Stomach (tissue), 9 donors: Measurements from ENCODE around the gene CRACDL. TPM values are rescaled to one million over a fixed set of nuclear protein-coding genes. Genes with fewer than 3 reads are reported as not detected.
A peak's percentile ranks its signal among the peaks of the same experiment; 100 is the strongest.

ENCODE experiments used
- DNase-seq, 2 donors: peaks; one replicate each; pipeline versions ENCODE4 v3.0.0 to v3.0.0-alpha.2; 2013 to 2019
- H3K27ac ChIP-seq, 5 donors: fragments of 200-600 bp in 4 of 5; sonication (generic) in 4 of 5; one replicate each; pipeline ENCODE4 v1.5.1; 2013 to 2019; ENCODE audit warnings: mild to moderate bottlenecking in 1 of 5, moderate library complexity in 1 of 5
- H3K27me3 ChIP-seq, 3 donors: fragments of 200-600 bp; sonication (generic); one replicate each; pipeline ENCODE4 v1.5.1; 2017 to 2019; ENCODE audit warnings: mixed run types in 1 of 3
- H3K36me3 ChIP-seq, 4 donors: fragments of 200-600 bp; sonication (generic); 1 replicate in 3 of 4; 2 replicates in 1 of 4; pipeline ENCODE4 v1.5.1; 2016 to 2019
- H3K4me1 ChIP-seq, 4 donors: fragments of 200-600 bp; sonication (generic); one replicate each; pipeline ENCODE4 v1.5.1; 2016 to 2019
- H3K4me3 ChIP-seq, 4 donors: fragments of 200-600 bp; sonication (generic) in 3 of 4; one replicate each; pipeline ENCODE4 v1.5.1; 2016 to 2019; ENCODE audit warnings: mild to moderate bottlenecking in 1 of 4
- H3K9me3 ChIP-seq, 4 donors: fragments of 200-600 bp; sonication (generic); one replicate each; pipeline ENCODE4 v1.5.1; 2016 to 2019
- EP300 ChIP-seq: sonication (generic); formaldehyde crosslinking; IDR thresholded peaks from one replicate; pipeline ENCODE4 v1.6.1; 2017; ENCODE audit warnings: antibody characterized with exemption
- POLR2A ChIP-seq, 4 donors: fragments of 450-650 bp; IDR thresholded peaks; one replicate each; pipeline ENCODE4 v1.6.1; 2016; ENCODE audit warnings: antibody characterized with exemption in 4 of 4, control low read depth in 2 of 4, mild to moderate bottlenecking in 1 of 4, moderate library complexity in 1 of 4
- POLR2AphosphoS5 ChIP-seq, 3 donors: sonication (generic); formaldehyde crosslinking; IDR thresholded peaks; one replicate each; pipeline ENCODE4 v1.6.1; 2016; ENCODE audit warnings: antibody characterized with exemption in 3 of 3
- WGBS, 5 donors: extraction: QIAGEN DNeasy Blood & Tissue Kit in 3 of 5; methylation state at CpG; one replicate each; pipeline versions ENCODE4 v1.1.5 to v1.1.7; 2013 to 2018; 5-methylcytosine and 5-hydroxymethylcytosine counted together
- intact Hi-C: fragments of 100-400 bp; cut with DNase I; formaldehyde crosslinking; loops from one replicate; pipeline ENCODE4 v1.15.1; 2023; ENCODE audit warnings: low total_unique reads
- polyA plus RNA-seq, 3 donors: library from polyadenylated mRNA; stranded (reverse); fragments of 200-250 nt; gene quantifications; one replicate each; pipeline ENCODE4 v1.2.3, GENCODE V29; 2013
- total RNA-seq, 5 donors: library from RNA; depleted of rRNA; stranded (reverse); fragments of >200 nt; gene quantifications; one replicate each; pipeline versions ENCODE4 v1.1.0 to v1.2.3, GENCODE V29; 2014 to 2016
- TF ChIP-seq, protein P1 (sequence below), 7 experiments: fragments of 450-650 bp in 4 of 7; fragments of 200-600 bp in 3 of 7; sonication (generic) in 3 of 7; IDR thresholded peaks; one replicate each; pipeline ENCODE4 v1.5.1; 2016 to 2019; ENCODE audit warnings: antibody characterized with exemption in 7 of 7, control low read depth in 2 of 7, mild to moderate bottlenecking in 1 of 7
- donor health status: healthy with polysubstance abuse.
- donor health status: Bipolar disorder and iron deficiency.
- donor health status: healthy.

The CRACDL gene
- total and polyA plus RNA-seq, 8 donors = 5.4 to 205 (median 7.8) TPM

DNA sequence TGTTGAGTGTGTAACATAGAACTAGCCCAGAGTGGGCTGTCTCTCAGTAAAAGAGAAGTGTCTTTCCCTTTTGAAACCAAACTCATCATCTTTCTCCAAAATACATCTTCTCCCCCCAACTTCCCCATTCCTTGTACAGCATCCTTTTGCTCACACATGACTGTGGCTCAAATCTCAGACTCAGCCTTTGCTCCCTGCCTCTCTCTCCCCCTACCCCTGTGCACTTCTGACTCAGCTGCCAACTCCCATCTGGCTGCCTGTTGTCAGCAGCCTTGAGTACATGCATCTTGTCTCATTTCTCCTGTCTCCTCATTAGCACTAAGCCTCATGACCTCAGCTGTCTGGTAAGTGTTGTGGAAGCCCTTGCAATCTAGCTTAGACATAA lies 187.0 kb downstream of the CRACDL start:
- Histone ChIP-seq H3K27ac (peak overlapping the region in 2 of 5 donors; percentile 29 to 39), H3K9me3 (no peaks in the 10 kb centered on the region), H3K27me3 (no peaks in the 10 kb centered on the region), H3K4me3 (no peak overlapping the region), H3K4me1 (peaks cover 6 to 7% (median 7%) of the 10 kb centered on the region in 4 donors), H3K36me3 (no peaks in the 10 kb centered on the region)
- intact Hi-C loops = no loop called here
- no peak for TF ChIP-seq EP300
- no peak for TF ChIP-seq POLR2A (IDR thresholded peaks at IDR 0.05)
- peak in 1 of 3 donors; percentile 4 for TF ChIP-seq POLR2AphosphoS5 (IDR thresholded peaks at IDR 0.05)
- TF ChIP-seq, protein P1, sequence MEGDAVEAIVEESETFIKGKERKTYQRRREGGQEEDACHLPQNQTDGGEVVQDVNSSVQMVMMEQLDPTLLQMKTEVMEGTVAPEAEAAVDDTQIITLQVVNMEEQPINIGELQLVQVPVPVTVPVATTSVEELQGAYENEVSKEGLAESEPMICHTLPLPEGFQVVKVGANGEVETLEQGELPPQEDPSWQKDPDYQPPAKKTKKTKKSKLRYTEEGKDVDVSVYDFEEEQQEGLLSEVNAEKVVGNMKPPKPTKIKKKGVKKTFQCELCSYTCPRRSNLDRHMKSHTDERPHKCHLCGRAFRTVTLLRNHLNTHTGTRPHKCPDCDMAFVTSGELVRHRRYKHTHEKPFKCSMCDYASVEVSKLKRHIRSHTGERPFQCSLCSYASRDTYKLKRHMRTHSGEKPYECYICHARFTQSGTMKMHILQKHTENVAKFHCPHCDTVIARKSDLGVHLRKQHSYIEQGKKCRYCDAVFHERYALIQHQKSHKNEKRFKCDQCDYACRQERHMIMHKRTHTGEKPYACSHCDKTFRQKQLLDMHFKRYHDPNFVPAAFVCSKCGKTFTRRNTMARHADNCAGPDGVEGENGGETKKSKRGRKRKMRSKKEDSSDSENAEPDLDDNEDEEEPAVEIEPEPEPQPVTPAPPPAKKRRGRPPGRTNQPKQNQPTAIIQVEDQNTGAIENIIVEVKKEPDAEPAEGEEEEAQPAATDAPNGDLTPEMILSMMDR (IDR thresholded peaks at IDR 0.05) = no peak
- DNase-seq = peak in 1 of 2 donors; percentile 58

DNA sequence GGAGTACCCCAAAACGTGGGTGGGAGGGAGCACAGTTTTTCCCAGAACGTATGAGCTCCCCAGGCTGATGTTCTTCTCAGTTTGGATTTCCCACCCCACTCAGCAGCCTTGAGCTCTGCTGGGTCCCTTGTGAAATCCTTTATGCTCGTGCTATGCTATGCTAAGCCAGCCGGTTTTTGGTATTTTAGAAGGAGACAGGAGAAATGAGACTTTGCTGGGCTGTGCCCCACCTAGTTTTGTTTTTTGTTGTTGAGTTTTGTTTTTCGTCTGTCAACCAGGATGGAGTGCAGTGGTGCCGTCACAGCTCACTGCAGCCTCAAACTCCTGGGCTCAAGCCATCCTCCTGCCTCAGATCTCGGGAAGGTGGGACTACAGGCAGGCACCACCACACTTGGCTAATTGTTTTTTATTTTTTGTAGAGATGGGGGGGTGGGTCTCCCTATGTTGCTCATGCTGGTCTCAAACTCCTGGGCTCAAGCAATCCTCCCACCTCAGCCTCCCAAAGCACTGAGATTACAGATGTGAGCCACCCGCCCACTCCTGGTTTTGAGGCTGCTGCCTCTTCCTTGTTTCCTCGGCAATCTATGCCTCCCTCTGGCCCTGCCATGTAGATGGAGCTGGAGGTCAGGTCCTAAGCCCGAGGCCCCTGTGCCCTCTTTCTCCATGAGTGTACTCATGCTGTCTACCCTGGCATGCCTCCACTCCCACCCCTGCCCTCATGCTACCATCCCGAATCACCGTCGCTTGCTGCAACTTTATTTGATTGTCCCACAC lies 187.5 kb downstream of the CRACDL start:
- no peak for TF ChIP-seq EP300
- TF ChIP-seq, protein P1 (IDR thresholded peaks at IDR 0.05) = no peak
- TF ChIP-seq POLR2AphosphoS5 (IDR thresholded peaks at IDR 0.05) = no peak
- no peak for TF ChIP-seq POLR2A (IDR thresholded peaks at IDR 0.05)
- 73 to 83% (median 79%) methylated on average over 13 of the region's 13 CpGs for WGBS, 5 donors
- intact Hi-C loops = no loop called here
- H3K27ac ChIP-seq = peak overlapping the region in 2 of 5 donors; percentile 29 to 39
- no peaks in the 10 kb centered on the region for H3K27me3 ChIP-seq
- no peaks in the 10 kb centered on the region for H3K9me3 ChIP-seq
- no peaks in the 10 kb centered on the region for H3K36me3 ChIP-seq
- DNase-seq = no peak
- peaks cover 7 to 13% (median 12%) of the 10 kb centered on the region in 4 donors for H3K4me1 ChIP-seq
- no peak overlapping the region for H3K4me3 ChIP-seq

- 66 to 72% (median 70%) methylated on average over 8 of the region's 8 CpGs for WGBS, 5 donors
- intact Hi-C loops = no loop called here
- Histone ChIP-seq H3K4me1 (peaks cover 7 to 18% (median 16%) of the 10 kb centered on the region in 4 donors), H3K4me3 (no peak overlapping the region), H3K27me3 (no peaks in the 10 kb centered on the region), H3K9me3 (no peaks in the 10 kb centered on the region), H3K36me3 (no peaks in the 10 kb centered on the region), H3K27ac (no peak overlapping the region)
- TF ChIP-seq POLR2A (IDR thresholded peaks at IDR 0.05) (no peak), POLR2AphosphoS5 (IDR thresholded peaks at IDR 0.05) (no peak), EP300 (no peak)
- TF ChIP-seq, protein P1 (IDR thresholded peaks at IDR 0.05) = no peak
- DNase-seq = no peak
Observed at GRCh38 chr2:98747888-98748287, 188.1 kb downstream of the CRACDL start.

DNA sequence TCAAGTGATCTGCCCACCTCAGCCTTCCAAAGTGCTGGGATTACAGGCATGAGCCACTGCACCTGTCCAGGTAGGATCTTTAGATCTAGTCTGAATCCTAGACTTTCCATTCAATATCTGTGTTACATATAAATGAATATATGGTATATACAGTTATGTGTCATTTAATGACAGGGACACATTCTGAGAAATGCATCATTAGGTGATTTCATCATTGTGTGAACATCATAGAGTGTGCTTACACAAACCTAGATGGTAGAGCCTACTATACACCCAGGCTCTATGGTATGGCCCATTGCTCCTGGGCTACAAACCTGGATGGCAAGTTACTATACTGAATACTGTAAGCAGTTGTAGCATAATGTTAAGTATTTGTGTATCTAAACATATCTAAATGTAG lies 189.6 kb downstream of the CRACDL start:
- Histone ChIP-seq H3K27me3 (no peaks in the 10 kb centered on the region), H3K4me1 (peaks cover 11 to 31% (median 20%) of the 10 kb centered on the region in 4 donors), H3K4me3 (no peak overlapping the region), H3K36me3 (no peaks in the 10 kb centered on the region), H3K9me3 (no peaks in the 10 kb centered on the region), H3K27ac (no peak overlapping the region)
- DNase-seq = no peak
- intact Hi-C loops = no loop called here
- TF ChIP-seq, protein P1 (IDR thresholded peaks at IDR 0.05) = no peak
- TF ChIP-seq POLR2A (IDR thresholded peaks at IDR 0.05) = no peak
- no peak for TF ChIP-seq EP300
- TF ChIP-seq POLR2AphosphoS5 (IDR thresholded peaks at IDR 0.05) = no peak
